ENCODE data around the gene LIPK.
"Not testable (repeated sequence)": the region's sequence is repeated elsewhere in the genome, so short reads cannot be mapped to it uniquely, and the experiment has no call there.

- not testable (repeated sequence) for TF ChIP-seq CTCF (IDR thresholded peaks at IDR 0.05); USF2 (CRISPR knock-in tag; IDR thresholded peaks at IDR 0.05); ZNF138 (CRISPR knock-in tag; conservative IDR thresholded peaks at IDR 0.05)
Observed at GRCh38 chr10:88709361-88709760, 3.3 kb downstream of the LIPK start.
